ENCODE measurements around the gene GPR35.
"Not testable (repeated sequence)": the region's sequence is repeated elsewhere in the genome, so short reads cannot be mapped to it uniquely, and the experiment has no call there.

GPR35 gene

GRCh38 chr2:240664622-240665021 lies 39.3 kb downstream of the GPR35 start:
- no peak for DNase-seq

- no peak for DNase-seq
Observed at GRCh38 chr2:240670402-240670801, 45.1 kb downstream of the GPR35 start.

- DNase-seq, result no peak
Observed at GRCh38 chr2:240670950-240671349, 45.7 kb downstream of the GPR35 start.

DNA sequence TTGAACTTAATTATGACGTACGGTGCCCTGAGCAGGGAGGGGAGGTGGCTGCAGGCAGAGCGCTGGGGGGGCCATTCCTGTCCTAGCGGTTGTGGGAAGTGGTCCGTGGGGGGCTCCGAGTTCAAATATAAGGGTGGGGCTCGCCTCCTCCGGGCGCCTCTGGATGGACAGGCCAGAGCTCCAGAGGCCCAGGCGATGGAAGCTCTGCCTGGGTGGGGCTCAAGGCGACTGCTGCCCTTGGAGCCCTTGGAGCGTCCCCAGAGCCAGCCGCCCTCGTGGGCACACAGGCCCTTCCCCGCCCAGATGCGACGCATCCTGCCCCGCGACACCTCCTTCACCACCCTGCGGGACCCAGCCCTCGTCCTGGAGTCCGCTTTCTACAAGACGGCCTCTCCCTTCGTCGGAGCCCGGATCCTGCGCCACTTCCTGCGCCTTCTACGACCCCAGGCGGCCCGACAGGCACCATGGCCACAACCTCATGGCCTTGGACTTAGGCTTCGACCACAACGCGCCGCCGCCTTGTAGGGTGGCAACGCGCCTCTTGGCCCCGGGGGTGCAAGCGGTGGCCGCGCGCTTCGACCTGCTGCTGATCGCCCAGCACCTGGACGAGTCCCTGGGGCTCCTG lies 46.9 kb downstream of the GPR35 start:
- no peak for DNase-seq

DNA sequence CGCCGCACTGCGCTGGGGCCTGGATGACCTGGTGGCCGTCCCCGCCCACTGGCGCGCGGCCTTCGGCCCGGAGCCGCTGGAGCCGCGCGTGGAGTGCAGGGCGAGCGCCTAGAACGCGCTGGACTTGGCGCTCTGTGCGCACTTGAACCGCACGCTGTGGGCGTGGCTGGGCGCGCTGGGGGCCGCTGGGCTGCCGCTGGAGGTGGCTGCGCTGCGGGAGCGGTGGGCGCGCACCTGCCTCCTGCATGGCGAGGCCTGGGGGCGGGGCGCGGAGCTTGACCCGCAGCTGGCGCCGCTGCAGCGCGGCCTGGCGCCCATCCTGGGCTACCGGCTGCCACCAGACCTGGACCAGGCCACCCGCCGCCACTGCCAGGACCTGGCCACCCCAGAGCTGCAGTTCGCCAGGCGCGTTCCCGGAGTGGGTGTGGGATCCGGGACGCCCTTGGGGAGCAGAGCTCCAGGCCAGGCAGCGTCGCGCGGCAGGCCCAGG lies 47.5 kb downstream of the GPR35 start:
- no peak for DNase-seq

GRCh38 chr2:240674461-240675184 lies 49.3 kb downstream of the GPR35 start:
- not testable (repeated sequence) for DNase-seq

DNA sequence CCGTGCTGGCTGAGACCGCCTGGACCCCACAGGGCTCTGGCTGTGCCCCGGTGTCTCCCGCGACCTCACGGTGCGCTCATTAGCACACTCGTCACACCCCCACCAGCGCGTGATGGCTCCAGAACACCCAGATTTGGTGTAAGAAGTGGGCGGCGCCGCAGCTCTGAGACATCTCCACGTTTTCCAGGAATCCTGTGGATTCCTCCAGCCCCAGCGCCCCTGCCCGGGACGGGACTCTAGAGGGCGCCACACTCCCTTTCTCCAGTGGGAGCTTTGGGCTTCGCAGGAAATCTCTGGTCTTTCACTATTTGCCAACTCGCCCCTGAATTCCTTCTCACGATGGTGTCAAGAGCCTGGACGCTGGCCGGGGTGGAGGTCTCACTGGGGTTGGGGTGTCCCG lies 50.1 kb downstream of the GPR35 start:
- DNase-seq, result not testable (repeated sequence)

- not testable (repeated sequence) for DNase-seq
Observed at GRCh38 chr2:240678043-240678442, 52.8 kb downstream of the GPR35 start.

DNA sequence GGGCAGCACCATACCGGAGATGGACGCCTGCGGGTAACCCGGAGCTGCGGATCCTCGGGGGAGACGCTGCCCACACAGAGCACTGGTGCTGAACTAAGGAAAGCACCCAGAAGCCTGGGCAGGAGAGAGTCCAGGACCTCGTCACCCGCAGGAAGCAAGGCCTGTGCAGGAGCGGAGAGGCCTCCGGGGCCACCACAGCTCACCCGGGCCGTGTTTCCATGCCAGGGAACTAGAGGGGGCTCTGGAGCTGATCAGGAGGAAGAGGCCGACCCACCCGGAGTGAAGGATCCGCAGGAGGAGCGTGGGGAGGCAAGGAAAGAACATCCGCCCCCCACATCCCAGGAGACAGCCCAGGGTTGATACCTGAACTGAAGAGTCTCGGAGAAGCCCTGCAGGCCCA lies 53.6 kb downstream of the GPR35 start:
- DNase-seq, result not testable (repeated sequence)

DNA sequence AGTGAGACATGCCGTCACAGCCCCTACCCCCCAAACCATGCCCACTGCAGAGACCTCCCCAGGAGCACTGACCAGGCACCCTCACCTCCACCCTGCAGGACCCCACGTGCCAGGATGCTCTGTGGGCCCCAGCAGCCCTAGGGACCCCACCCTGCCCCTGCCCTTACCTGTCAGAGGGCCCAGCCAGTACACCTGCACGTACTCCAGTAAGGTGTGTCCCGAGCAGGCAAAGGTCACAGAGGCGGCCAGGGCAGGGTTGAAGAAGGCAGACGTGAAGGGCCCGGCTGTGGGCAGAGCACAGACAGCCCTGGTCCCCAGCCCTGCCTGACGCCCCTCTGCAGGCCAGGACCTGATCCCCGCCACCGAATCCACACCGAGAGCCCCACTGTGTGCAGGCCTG lies 54.9 kb downstream of the GPR35 start:
- not testable (repeated sequence) for DNase-seq

All from suppressor macrophage treated with lipopolysaccharide for 1 hour (primary cell).